Body of pancreas (tissue), 4 donors: ENCODE measurements around the gene SRGAP1.

Experiments used
- CTCF ChIP-seq, 7 experiments: fragments of 450-650 bp in 4 of 7; fragments of 200-600 bp in 3 of 7; sonication (generic) in 3 of 7; IDR thresholded peaks; one replicate each; pipeline ENCODE4 v1.5.1; 2016 to 2019; ENCODE audit warnings: antibody characterized with exemption in 7 of 7
- POLR2A ChIP-seq, 3 donors: fragments of 450-650 bp; IDR thresholded peaks; one replicate each; pipeline ENCODE4 v1.6.1; 2016; ENCODE audit warnings: antibody characterized with exemption in 3 of 3, mild to moderate bottlenecking in 2 of 3

- no peak for TF ChIP-seq POLR2A (IDR thresholded peaks at IDR 0.05)
- no peak for TF ChIP-seq CTCF (IDR thresholded peaks at IDR 0.05)
Observed at GRCh38 chr12:63924781-63925180, 80.3 kb downstream of the SRGAP1 start.
